ENCODE results near the gene PGAP6. TPM values are rescaled to one million over a fixed set of nuclear protein-coding genes. Genes with fewer than 3 reads are reported as not detected.
A peak's percentile ranks its signal among the peaks of the same experiment; 100 is the strongest.

Gene PGAP6
- total and polyA plus RNA-seq, 2 of the 13 experiments (the other 11 are each of a cell fraction or from before 2014, with no cell fraction given) = 52.7 to 136 TPM

- TF ChIP-seq ELF1 (CRISPR knock-in tag; IDR thresholded peaks at IDR 0.05) = peak; percentile 71
- TF ChIP-seq GZF1 (CRISPR knock-in tag; IDR thresholded peaks at IDR 0.05) = peak; percentile 61; the same call in 1 of the 2 replicates
- peak; percentile 60; the same call in 1 of the 2 replicates for TF ChIP-seq IRF9 (CRISPR knock-in tag; IDR thresholded peaks at IDR 0.05; ENCODE audit: borderline replicate concordance)
- TF ChIP-seq KLF13 (CRISPR knock-in tag; IDR thresholded peaks at IDR 0.05) = no peak; the same call in 1 of the 2 replicates
- no peak for TF ChIP-seq ZNF512 (CRISPR knock-in tag; IDR thresholded peaks at IDR 0.05)
- no peak for TF ChIP-seq ZNF20 (CRISPR knock-in tag; IDR thresholded peaks at IDR 0.05)
- TF ChIP-seq FOXP4 (CRISPR knock-in tag; IDR thresholded peaks at IDR 0.05) = peak; percentile 66
- no peak; the same call in 1 of the 2 replicates for TF ChIP-seq ZNF747 (CRISPR knock-in tag; IDR thresholded peaks at IDR 0.05; ENCODE audit: borderline replicate concordance)
- no peak for TF ChIP-seq MYNN (CRISPR knock-in tag; IDR thresholded peaks at IDR 0.05; ENCODE audit: low read depth)
- no peak; the same call in 1 of the 2 replicates for TF ChIP-seq ESRRA (CRISPR knock-in tag; IDR thresholded peaks at IDR 0.05; ENCODE audit: low read depth)
- no peak for TF ChIP-seq DNMT3B (CRISPR knock-in tag; conservative IDR thresholded peaks at IDR 0.05)
- no peak for TF ChIP-seq ZNF800 (CRISPR knock-in tag; IDR thresholded peaks at IDR 0.05)
- peak; percentile 3; the same call in 1 of the 2 replicates for TF ChIP-seq NRL (CRISPR knock-in tag; IDR thresholded peaks at IDR 0.05; ENCODE audit: borderline replicate concordance)
- TF ChIP-seq ZNF17 (CRISPR knock-in tag; IDR thresholded peaks at IDR 0.05) = no peak
- TF ChIP-seq DBP (CRISPR knock-in tag; IDR thresholded peaks at IDR 0.05; ENCODE audit: not compliant biosample characterization) = no peak
- TF ChIP-seq NFATC3 (CRISPR knock-in tag; IDR thresholded peaks at IDR 0.05) = no peak
- TF ChIP-seq HOMEZ (CRISPR knock-in tag; IDR thresholded peaks at IDR 0.05; ENCODE audit: low read depth) = 0 out of 2 replicates have a peak, but pooled peaks have one; percentile 25
- TF ChIP-seq SOX5 (CRISPR knock-in tag; IDR thresholded peaks at IDR 0.05; ENCODE audit: borderline replicate concordance) = peak; percentile 87
- no peak for TF ChIP-seq PAX8 (CRISPR knock-in tag; IDR thresholded peaks at IDR 0.05; ENCODE audit: borderline replicate concordance)
Measured at GRCh38 chr16:405548-406506, 24.0 kb upstream of the PGAP6 start (continued).
